SK-N-MC (cell line): ENCODE measurements around the gene BUB1B.

Experiments
- DNase-seq: peaks from one replicate; pipeline ENCODE4 v3.0.0-alpha.2; 2011; ENCODE audit warnings: low read depth, low spot score
- H3K27ac ChIP-seq: fragments of 200-600 bp; sonication (generic); 2 replicates; pipeline ENCODE4 v1.5.1; 2016; ENCODE audit warnings: mixed run types
- H3K36me3 ChIP-seq: fragments of 200-600 bp; sonication (generic); 2 replicates; pipeline ENCODE4 v1.6.1; 2017; ENCODE audit warnings: antibody characterized with exemption, low read length, mixed read lengths; ENCODE audit not compliant: insufficient read depth
- H3K4me3 ChIP-seq: fragments of 200-600 bp; sonication (generic); 2 replicates; pipeline ENCODE4 v1.5.1; 2016
- H3K9ac ChIP-seq: fragments of 200-600 bp; sonication (generic); 2 replicates; pipeline ENCODE4 v1.8.0; 2017; ENCODE audit warnings: mixed run types, mixed read lengths; ENCODE audit not compliant: insufficient read length
- H3K9me3 ChIP-seq: fragments of 200-600 bp; sonication (generic); 2 replicates; pipeline ENCODE4 v1.6.1; 2017; ENCODE audit warnings: low read depth, mild to moderate bottlenecking, antibody characterized with exemption, low read length, moderate library complexity, mixed read lengths
- EZH2 ChIP-seq: fragments of 200-600 bp; sonication (generic); IDR thresholded peaks from one replicate; pipeline ENCODE4 v1.6.1; 2017; ENCODE audit warnings: antibody characterized with exemption
- FOXP2 ChIP-seq: optimal IDR thresholded peaks from 2 replicates; pipeline ENCODE3; 2011; ENCODE audit warnings: mild to moderate bottlenecking, moderate library complexity; ENCODE audit not compliant: insufficient read depth; ENCODE audit errors: extremely low read length, control extremely low read depth
- POLR2AphosphoS5 ChIP-seq: IDR thresholded peaks from 2 replicates; pipeline ENCODE4 v1.6.1; 2012; ENCODE audit warnings: mild to moderate bottlenecking, low read depth, low read length, borderline replicate concordance

Gene BUB1B

DNA sequence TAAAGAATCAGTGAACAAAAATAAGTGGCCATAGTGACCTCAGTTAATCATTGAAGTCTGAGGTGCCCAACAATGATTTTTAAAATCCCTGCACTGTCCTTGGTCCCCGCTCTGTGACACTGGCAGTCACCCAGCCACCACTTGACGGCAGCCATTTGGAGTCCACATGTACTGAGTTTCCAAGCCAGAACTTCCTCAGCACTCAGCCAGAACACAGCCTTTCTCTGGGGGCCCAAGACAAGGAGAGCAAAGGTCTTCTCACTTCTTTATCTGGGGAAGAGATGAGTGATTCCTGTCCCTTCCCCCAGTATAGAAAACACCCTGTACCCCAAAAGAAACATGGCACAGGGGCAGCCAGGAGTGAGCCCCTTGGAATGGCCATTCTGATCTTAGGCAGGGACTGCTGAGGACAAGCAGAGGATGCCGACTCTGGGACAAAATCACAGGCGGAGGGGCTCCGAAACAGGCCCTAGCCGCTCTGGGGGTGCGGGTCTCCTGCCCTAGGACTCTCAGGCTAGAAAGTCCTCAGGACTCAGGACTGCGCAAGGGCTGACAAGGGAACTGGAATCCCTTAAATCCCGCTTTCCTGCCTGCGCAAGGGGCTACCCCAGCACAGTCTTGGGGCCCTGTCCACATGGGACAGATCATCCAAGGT, 90.7 kb downstream of the BUB1B start:
- H3K27ac ChIP-seq = no peak overlapping the region
- H3K4me3 ChIP-seq = no peak overlapping the region
- H3K9me3 ChIP-seq = no peaks in the 10 kb centered on the region
- DNase-seq = no peak
- no peak overlapping the region for H3K9ac ChIP-seq
- TF ChIP-seq POLR2AphosphoS5 (no peak), FOXP2 (no peak), EZH2 (no peak)
- H3K36me3 ChIP-seq = no peaks in the 10 kb centered on the region

DNA sequence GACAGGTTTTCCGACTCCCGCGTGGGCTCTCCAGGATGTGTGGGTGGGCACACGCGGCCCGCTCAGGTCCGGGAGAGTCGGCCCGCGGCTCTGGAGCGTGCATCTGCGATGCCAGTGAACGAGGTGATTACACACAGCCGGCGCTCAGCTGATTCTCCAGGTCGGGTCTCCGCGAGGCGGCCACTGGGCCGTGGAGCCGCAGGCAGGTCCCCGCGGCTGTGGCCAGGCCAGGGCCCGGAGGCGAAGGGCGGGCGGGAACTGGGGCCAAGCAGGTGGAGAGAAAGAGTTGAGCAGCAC, 91.2 kb downstream of the BUB1B start:
- no peak overlapping the region for H3K27ac ChIP-seq
- H3K36me3 ChIP-seq = no peaks in the 10 kb centered on the region
- no peaks in the 10 kb centered on the region for H3K9me3 ChIP-seq
- TF ChIP-seq FOXP2 (no peak), EZH2 (no peak), POLR2AphosphoS5 (no peak)
- H3K4me3 ChIP-seq = no peak overlapping the region
- no peak overlapping the region for H3K9ac ChIP-seq
- DNase-seq = no peak

DNA sequence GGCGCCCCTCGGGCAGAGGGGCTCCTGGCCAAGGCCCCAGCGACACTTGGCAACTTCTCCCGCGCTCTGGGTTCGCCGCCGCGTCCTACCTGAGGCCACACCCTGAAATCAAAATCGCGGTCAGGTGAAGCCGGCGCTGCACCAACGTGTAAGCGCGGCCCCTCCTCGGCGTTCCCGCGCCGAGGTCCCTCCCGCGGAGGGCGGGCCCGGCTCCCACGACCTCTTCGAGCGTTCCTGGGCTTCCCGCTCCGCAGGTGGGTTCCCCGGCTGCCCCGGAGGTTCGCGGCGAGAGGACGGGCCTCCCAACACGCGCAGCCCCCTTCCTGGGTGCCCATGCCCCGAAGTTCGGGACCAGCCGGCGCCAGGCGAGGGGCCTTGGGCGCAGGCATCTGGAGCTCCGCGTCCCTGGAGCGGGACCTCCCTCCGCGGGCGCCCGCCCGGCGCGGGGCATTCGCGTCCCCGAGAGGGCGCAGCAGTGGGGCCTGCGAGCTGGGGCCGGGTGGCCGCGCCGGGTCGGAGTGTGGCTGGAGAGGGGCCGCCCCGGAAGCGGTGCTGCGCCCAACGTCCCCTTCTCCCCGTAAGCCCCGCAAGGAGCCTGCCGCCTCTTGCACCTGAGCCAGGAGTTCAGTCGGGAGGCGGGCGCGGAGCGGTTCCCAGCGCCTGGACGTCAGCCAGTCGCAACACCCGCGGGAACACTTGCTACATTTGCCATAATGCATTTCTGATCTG, 91.7 kb downstream of the BUB1B start:
- no peak for TF ChIP-seq POLR2AphosphoS5
- no peak for TF ChIP-seq FOXP2
- no peak for TF ChIP-seq EZH2
- Histone ChIP-seq H3K27ac (no peak overlapping the region), H3K9me3 (no peaks in the 10 kb centered on the region), H3K4me3 (no peak overlapping the region), H3K36me3 (no peaks in the 10 kb centered on the region), H3K9ac (no peak overlapping the region)
- no peak for DNase-seq

DNA sequence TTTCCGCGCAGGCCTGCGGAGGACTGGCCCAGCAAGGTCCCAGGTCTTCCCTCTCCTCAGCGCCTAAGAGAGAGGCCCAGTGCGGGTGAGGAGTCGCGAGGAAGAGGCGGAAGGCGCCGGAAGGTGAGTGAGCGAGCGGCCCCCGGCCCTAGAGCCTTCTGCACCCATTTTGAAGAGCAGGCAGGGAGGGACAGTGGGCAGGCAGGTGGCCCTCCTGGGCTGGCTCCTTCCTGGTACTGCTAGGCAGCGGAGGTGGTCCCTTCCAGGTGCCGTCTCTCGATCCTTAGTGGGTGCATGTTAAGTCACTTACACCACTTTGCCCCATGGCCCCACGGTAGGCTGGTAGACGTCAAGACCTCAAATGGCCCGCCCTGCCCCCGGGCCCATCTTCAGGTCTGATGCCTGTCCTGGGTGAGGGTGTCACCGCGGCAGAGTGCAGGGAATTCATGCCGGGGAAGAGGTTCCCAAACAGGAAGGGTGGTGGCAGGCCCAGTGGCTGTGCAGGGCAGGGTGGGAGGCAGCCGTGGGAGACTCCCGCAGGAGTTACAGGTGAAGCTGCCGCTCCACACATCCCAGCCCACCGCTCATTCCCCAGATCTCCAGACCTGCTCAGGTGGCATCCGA, 92.4 kb downstream of the BUB1B start:
- no peak overlapping the region for H3K9ac ChIP-seq
- no peak overlapping the region for H3K4me3 ChIP-seq
- no peaks in the 10 kb centered on the region for H3K36me3 ChIP-seq
- no peaks in the 10 kb centered on the region for H3K9me3 ChIP-seq
- H3K27ac ChIP-seq = no peak overlapping the region
- TF ChIP-seq EZH2 (no peak), POLR2AphosphoS5 (no peak), FOXP2 (no peak)
- no peak for DNase-seq

DNA sequence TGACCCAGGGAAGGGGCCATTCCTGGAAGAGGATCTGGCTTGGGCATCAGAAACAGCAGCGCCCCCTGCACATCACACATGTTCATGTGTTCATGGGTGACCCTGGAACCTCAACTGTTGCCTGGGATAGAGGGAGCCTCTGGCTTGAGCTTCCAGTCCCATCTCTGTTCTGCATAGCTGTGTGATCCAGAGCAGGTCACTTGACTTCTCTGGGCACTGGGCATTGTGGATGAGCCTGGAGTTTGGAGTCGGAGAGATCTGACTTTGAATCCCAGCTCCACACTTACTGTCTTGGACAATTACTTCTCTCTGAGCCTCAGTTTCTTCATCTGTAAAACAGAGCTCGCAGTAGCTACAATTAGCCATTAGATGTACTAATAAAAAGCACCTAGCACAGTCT, 93.6 kb downstream of the BUB1B start:
- no peak overlapping the region for H3K27ac ChIP-seq
- H3K36me3 ChIP-seq = no peaks in the 10 kb centered on the region
- no peak overlapping the region for H3K9ac ChIP-seq
- TF ChIP-seq FOXP2 (no peak), POLR2AphosphoS5 (no peak), EZH2 (no peak)
- no peaks in the 10 kb centered on the region for H3K9me3 ChIP-seq
- no peak overlapping the region for H3K4me3 ChIP-seq
- no peak for DNase-seq

DNA sequence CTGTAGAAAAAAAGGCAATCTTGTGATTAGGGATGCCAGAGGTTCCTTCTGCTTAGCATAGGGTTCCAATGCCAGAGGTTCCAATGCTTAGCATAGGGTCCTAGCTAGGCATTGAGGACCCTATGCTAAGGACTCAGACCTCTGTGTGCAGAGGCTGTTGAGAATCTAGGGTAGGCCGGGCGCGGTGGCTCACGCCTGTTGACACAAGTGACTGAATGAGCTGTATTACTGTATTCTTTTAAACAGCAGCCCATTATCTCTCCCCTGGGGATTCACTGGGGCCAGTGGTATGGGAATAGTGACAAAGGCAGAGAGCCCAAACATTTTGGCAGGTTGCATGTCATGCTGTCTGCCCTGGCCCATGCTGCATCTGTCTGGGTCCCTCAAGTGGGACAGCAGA, 94.2 kb downstream of the BUB1B start:
- Histone ChIP-seq H3K36me3 (no peaks in the 10 kb centered on the region), H3K9ac (no peak overlapping the region), H3K4me3 (no peak overlapping the region), H3K27ac (no peak overlapping the region), H3K9me3 (no peaks in the 10 kb centered on the region)
- TF ChIP-seq EZH2 = no peak
- no peak for TF ChIP-seq POLR2AphosphoS5
- no peak for TF ChIP-seq FOXP2
- DNase-seq = no peak

DNA sequence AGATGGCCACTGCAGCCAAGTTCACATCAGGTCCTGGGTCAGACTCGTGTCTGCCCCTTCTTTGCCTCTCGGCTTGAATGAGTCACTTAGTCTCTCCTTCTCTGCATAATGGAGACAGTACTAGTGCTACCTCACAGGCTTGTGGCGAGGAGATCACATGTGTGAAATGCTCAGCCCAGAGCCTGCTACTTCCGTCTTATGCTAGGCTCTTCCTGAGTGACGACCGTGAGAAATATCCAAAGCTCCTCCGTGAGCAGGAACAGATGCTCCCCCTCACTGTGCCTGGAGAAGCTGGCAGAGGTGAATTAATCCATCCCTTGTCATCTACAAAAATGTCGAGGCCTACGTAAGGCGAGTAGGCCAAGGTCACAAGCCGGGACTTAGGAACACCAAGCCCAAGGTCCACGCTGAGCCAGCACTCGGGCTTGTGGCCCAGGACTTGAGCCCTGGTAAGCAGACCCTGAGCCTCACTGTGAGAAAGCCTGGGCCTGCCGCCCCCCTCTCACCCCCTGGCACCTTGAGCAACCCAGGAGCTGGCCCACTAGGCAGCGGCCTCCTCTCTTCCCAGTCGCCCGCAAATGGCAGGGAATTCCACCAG, 95.9 kb downstream of the BUB1B start:
- TF ChIP-seq POLR2AphosphoS5 (no peak), FOXP2 (no peak), EZH2 (no peak)
- H3K4me3 ChIP-seq = no peak overlapping the region
- DNase-seq = no peak

DNA sequence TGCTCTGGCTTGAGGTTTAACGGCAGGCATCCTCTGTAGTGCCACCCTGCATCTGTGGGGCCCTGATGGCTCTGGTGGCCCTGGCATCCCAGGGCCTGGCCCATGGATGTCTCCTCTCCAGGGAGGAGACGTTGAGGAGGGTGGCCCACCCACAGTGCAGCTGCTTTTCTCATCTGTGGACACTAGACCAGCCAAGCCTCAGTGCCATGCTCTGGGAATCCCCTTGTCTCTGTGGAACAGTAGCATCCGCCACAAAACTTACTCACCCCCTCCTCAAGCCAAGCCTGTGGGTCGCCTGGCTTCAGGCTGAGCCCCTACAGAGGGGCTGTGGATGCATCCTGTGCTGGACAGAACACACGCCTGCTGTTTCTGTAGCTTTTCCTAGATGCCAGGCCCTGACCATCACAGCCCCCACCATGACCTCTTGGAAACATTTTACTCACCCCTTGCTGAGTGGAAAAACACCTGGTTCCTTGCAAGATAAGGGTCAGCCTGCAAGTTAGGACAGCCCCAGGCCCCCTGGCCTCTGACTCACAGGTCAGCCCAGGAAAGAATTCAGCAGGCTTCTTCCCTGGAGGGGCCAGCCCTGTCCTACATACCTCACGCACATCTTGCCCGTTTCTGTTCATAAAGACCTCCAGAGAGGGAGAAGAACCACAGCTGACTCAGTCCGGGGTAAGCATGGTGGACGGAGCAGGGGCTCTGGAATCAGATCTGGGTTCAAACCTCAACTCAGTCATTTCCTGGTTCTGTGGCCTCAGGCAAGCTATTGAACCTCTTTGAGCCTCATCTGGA, 97.0 kb downstream of the BUB1B start:
- Histone ChIP-seq H3K27ac (no peak overlapping the region), H3K36me3 (no peaks in the 10 kb centered on the region), H3K9me3 (no peaks in the 10 kb centered on the region), H3K4me3 (no peak overlapping the region), H3K9ac (no peak overlapping the region)
- no peak for DNase-seq
- TF ChIP-seq POLR2AphosphoS5 = no peak
- TF ChIP-seq FOXP2 = no peak
- no peak for TF ChIP-seq EZH2

More for the DNA sequence above, 95.9 kb downstream of the BUB1B start:
- H3K27ac ChIP-seq = no peak overlapping the region
- no peaks in the 10 kb centered on the region for H3K36me3 ChIP-seq
- no peaks in the 10 kb centered on the region for H3K9me3 ChIP-seq
- no peak overlapping the region for H3K9ac ChIP-seq
